ENCODE data around the gene SH3RF1.

SH3RF1 gene

GRCh38 chr4:169048868-169049414 lies 221.8 kb downstream of the SH3RF1 start:
- no peak overlapping the region for H3K4me3 ChIP-seq (ENCODE audit: low read depth, low read length)

- H3K4me3 ChIP-seq (ENCODE audit: low read depth, low read length): no peak overlapping the region
Measured at GRCh38 chr4:169047956-169048355, 222.8 kb downstream of the SH3RF1 start.

GRCh38 chr4:169045862-169046584 lies 224.7 kb downstream of the SH3RF1 start:
- H3K4me3 ChIP-seq (ENCODE audit: low read depth, low read length): no peak overlapping the region

- no peak overlapping the region for H3K4me3 ChIP-seq (ENCODE audit: low read depth, low read length)
Measured at GRCh38 chr4:169044714-169045447, 225.9 kb downstream of the SH3RF1 start.
